GM10266 (cell line): Measurements from ENCODE around the gene RNU6-7.

Experiments
- DNase-seq: peaks from one replicate; pipeline ENCODE4 v3.0.0; 2012; ENCODE audit errors: extremely low spot score
- CTCF ChIP-seq: IDR thresholded peaks from 2 replicates; pipeline ENCODE4 v1.5.1; 2012; ENCODE audit warnings: mild to moderate bottlenecking, low read depth; ENCODE audit not compliant: control insufficient read depth, insufficient read depth; ENCODE audit errors: missing control alignments

The RNU6-7 gene

GRCh38 chr14:32185097-32185496 lies 16.7 kb upstream of the RNU6-7 start:
- TF ChIP-seq CTCF: no peak
- no peak for DNase-seq

- no peak for TF ChIP-seq CTCF
- no peak for DNase-seq
Observed at GRCh38 chr14:32186248-32186647, 15.6 kb upstream of the RNU6-7 start.

- no peak for TF ChIP-seq CTCF
- DNase-seq: no peak
Observed at GRCh38 chr14:32189811-32190210, 12.0 kb upstream of the RNU6-7 start.

- TF ChIP-seq CTCF: no peak
- DNase-seq: no peak
Observed at GRCh38 chr14:32190673-32191072, 11.2 kb upstream of the RNU6-7 start.

- DNase-seq: no peak
- no peak for TF ChIP-seq CTCF
Observed at GRCh38 chr14:32192712-32193373, 9.0 kb upstream of the RNU6-7 start.

GRCh38 chr14:32193532-32193931 lies 8.3 kb upstream of the RNU6-7 start:
- TF ChIP-seq CTCF: no peak
- DNase-seq: no peak

GRCh38 chr14:32195636-32196035 lies 6.2 kb upstream of the RNU6-7 start:
- TF ChIP-seq CTCF: no peak
- DNase-seq: no peak
